SU-DHL-6 (cell line): ENCODE results near the gene GREM2.

Experiments used
- H2AFZ ChIP-seq: fragments of 200-600 bp; sonication (generic); 2 replicates; pipeline ENCODE4 v1.6.1; 2014; ENCODE audit warnings: low read depth, mild to moderate bottlenecking, moderate library complexity, mixed read lengths, antibody characterized with exemption, low read length; ENCODE audit not compliant: severe bottlenecking
- H3F3A ChIP-seq: fragments of 200-600 bp; shearing (Covaris generic); 2 replicates; pipeline ENCODE4 v1.6.0; 2016; ENCODE audit warnings: antibody characterized with exemption, mild to moderate bottlenecking; ENCODE audit not compliant: insufficient read depth
- H3K27ac ChIP-seq: fragments of 200-600 bp; sonication (generic); 2 replicates; pipeline ENCODE4 v1.5.1; 2016; ENCODE audit warnings: low read depth, mild to moderate bottlenecking, low read length, moderate library complexity, mixed read lengths
- H3K27me3 ChIP-seq: fragments of 200-600 bp; sonication (generic), shearing (Covaris generic); 2 replicates; pipeline ENCODE4 v1.6.0; 2014; ENCODE audit warnings: mild to moderate bottlenecking, low read length
- H3K36me3 ChIP-seq: fragments of 200-600 bp; sonication (generic); 2 replicates; pipeline ENCODE4 v1.6.1; 2014; ENCODE audit warnings: mild to moderate bottlenecking, low read length, mixed read lengths
- H3K4me2 ChIP-seq: fragments of 300-600, 200-600 bp; shearing (Covaris generic), sonication (generic); 2 replicates; pipeline ENCODE4 v1.6.0; 2014; ENCODE audit warnings: low read length, low read depth, mild to moderate bottlenecking; ENCODE audit not compliant: poor library complexity, severe bottlenecking
- H3K4me3 ChIP-seq: fragments of 200-600 bp; sonication (generic); 2 replicates; pipeline ENCODE4 v1.5.1; 2014; ENCODE audit warnings: antibody characterized with exemption, low read length, mild to moderate bottlenecking, mixed read lengths; ENCODE audit not compliant: insufficient read depth, poor library complexity, severe bottlenecking
- H3K79me2 ChIP-seq: fragments of 200-600 bp; sonication (generic); 2 replicates; pipeline ENCODE4 v1.6.1; 2014; ENCODE audit warnings: mild to moderate bottlenecking, low read length, moderate library complexity; ENCODE audit not compliant: insufficient read depth
- H3K9ac ChIP-seq: fragments of 200-600 bp; sonication (generic); 2 replicates; pipeline ENCODE4 v1.7.0; 2014; ENCODE audit warnings: mild to moderate bottlenecking, low read length
- H3K9me2 ChIP-seq: fragments of 200-600 bp; sonication (generic); replicated peaks from 2 replicates; pipeline ENCODE4 v1.6.1; 2014; ENCODE audit warnings: low read length; ENCODE audit not compliant: insufficient read depth
- H3K9me3 ChIP-seq: fragments of 200-600 bp; sonication (generic); 2 replicates; pipeline ENCODE4 v1.6.1; 2014; ENCODE audit warnings: low read length, mixed read lengths; ENCODE audit not compliant: insufficient read depth
- H4K20me1 ChIP-seq: fragments of 200-600 bp; sonication (generic); 2 replicates; pipeline ENCODE4 v1.6.1; 2014; ENCODE audit warnings: low read depth, mild to moderate bottlenecking, antibody characterized with exemption, low read length, moderate library complexity, mixed read lengths
- CTCF ChIP-seq: fragments of 200-600 bp; sonication (generic); IDR thresholded peaks from one replicate; pipeline ENCODE4 v1.5.1; 2017; ENCODE audit warnings: antibody characterized with exemption, mild to moderate bottlenecking, low read length, moderate library complexity; ENCODE audit not compliant: insufficient read depth, poor library complexity, severe bottlenecking
- EZH2phosphoT487 ChIP-seq: fragments of 200-600 bp; sonication (generic), shearing (Covaris generic); conservative IDR thresholded peaks from 2 replicates; pipeline ENCODE4 v1.6.1; 2018; ENCODE audit warnings: mild to moderate bottlenecking, antibody characterized with exemption, low read length, moderate library complexity, mixed read lengths

The GREM2 gene

GRCh38 chr1:240611619-240612480 is at the start of gene GREM2:
Gene GREM2, minus strand, starts transcription at chr1:240612155. Its CDS starts 118,680 bp downstream, at chr1:240493475.
- Histone ChIP-seq H3K79me2 (no peaks in the 10 kb centered on the region), H3K4me3 (no peak within 1 kb of the TSS), H3K9me3 (no peaks in the 10 kb centered on the region), H3F3A (no peaks in the 10 kb centered on the region), H3K27me3 (no peaks in the 10 kb centered on the region), H4K20me1 (no peaks in the 10 kb centered on the region), H3K4me2 (no peak within 1 kb of the TSS), H3K27ac (no peak within 1 kb of the TSS), H3K36me3 (no peaks in the 10 kb centered on the region), H3K9ac (no peak within 1 kb of the TSS), H3K9me2 (no peaks in the 10 kb centered on the region), H2AFZ (no peak within 1 kb of the TSS)
- TF ChIP-seq CTCF (no peak), EZH2phosphoT487 (no peak)

GRCh38 chr1:240658312-240658960 is 46.5 kb upstream of the GREM2 start:
- Histone ChIP-seq H3K4me2 (no peak overlapping the region), H3K27me3 (no peaks in the 10 kb centered on the region), H3K9me3 (no peaks in the 10 kb centered on the region), H2AFZ (no peak overlapping the region), H3K9ac (no peak overlapping the region), H3K36me3 (no peaks in the 10 kb centered on the region), H3K79me2 (no peaks in the 10 kb centered on the region), H3K4me3 (no peak overlapping the region), H3F3A (no peaks in the 10 kb centered on the region), H3K27ac (no peak overlapping the region), H4K20me1 (no peaks in the 10 kb centered on the region), H3K9me2 (no peaks in the 10 kb centered on the region)
- no peak for TF ChIP-seq EZH2phosphoT487
- TF ChIP-seq CTCF: no peak

- Histone ChIP-seq H3F3A (no peaks in the 10 kb centered on the region), H2AFZ (no peak overlapping the region), H3K27me3 (no peaks in the 10 kb centered on the region)
Observed at GRCh38 chr1:240656531-240656930, 44.6 kb upstream of the GREM2 start.

More at GRCh38 chr1:240656531-240656930, 44.6 kb upstream of the GREM2 start:
- Histone ChIP-seq H3K4me3 (no peak overlapping the region), H3K9ac (no peak overlapping the region), H3K4me2 (no peak overlapping the region), H3K27ac (no peak overlapping the region), H3K9me3 (no peaks in the 10 kb centered on the region), H3K36me3 (no peaks in the 10 kb centered on the region), H3K9me2 (no peaks in the 10 kb centered on the region), H3K79me2 (no peaks in the 10 kb centered on the region), H4K20me1 (no peaks in the 10 kb centered on the region)
- TF ChIP-seq EZH2phosphoT487: no peak
- TF ChIP-seq CTCF: no peak
